ENCODE measurements around the gene NLRP6.

The NLRP6 gene

GRCh38 chr11:297051-297585, 18.9 kb downstream of the NLRP6 start:
- Histone ChIP-seq H3K36me3 (ENCODE audit: insufficient read depth) (no peaks in the 10 kb centered on the region), H4K20me1 (ENCODE audit: insufficient read depth) (no peaks in the 10 kb centered on the region), H3K4me1 (ENCODE audit: low read depth, poor library complexity, severe bottlenecking) (peaks cover 17% of the 10 kb centered on the region), H3K4me3 (IDR thresholded peaks at IDR 0.05; ENCODE audit: insufficient read depth, low read depth, low read length) (no peak overlapping the region), H3K9ac (no peak overlapping the region), H3K27ac (no peak overlapping the region), H3K79me2 (ENCODE audit: insufficient read depth, low read depth) (no peaks in the 10 kb centered on the region), H2AFZ (ENCODE audit: low read depth) (peak overlapping the region; percentile 72; the same call in 1 of the 2 replicates), H3K4me2 (peak overlapping the region; percentile 47; the same call in 1 of the 2 replicates), H3K27me3 (ENCODE audit: insufficient read depth, low read depth) (peaks cover 15% of the 10 kb centered on the region; the same call in 1 of the 2 replicates)
- TF ChIP-seq, protein P1, sequence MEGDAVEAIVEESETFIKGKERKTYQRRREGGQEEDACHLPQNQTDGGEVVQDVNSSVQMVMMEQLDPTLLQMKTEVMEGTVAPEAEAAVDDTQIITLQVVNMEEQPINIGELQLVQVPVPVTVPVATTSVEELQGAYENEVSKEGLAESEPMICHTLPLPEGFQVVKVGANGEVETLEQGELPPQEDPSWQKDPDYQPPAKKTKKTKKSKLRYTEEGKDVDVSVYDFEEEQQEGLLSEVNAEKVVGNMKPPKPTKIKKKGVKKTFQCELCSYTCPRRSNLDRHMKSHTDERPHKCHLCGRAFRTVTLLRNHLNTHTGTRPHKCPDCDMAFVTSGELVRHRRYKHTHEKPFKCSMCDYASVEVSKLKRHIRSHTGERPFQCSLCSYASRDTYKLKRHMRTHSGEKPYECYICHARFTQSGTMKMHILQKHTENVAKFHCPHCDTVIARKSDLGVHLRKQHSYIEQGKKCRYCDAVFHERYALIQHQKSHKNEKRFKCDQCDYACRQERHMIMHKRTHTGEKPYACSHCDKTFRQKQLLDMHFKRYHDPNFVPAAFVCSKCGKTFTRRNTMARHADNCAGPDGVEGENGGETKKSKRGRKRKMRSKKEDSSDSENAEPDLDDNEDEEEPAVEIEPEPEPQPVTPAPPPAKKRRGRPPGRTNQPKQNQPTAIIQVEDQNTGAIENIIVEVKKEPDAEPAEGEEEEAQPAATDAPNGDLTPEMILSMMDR (conservative IDR thresholded peaks at IDR 0.05; ENCODE audit: low read depth, low read length), result no peak

DNA sequence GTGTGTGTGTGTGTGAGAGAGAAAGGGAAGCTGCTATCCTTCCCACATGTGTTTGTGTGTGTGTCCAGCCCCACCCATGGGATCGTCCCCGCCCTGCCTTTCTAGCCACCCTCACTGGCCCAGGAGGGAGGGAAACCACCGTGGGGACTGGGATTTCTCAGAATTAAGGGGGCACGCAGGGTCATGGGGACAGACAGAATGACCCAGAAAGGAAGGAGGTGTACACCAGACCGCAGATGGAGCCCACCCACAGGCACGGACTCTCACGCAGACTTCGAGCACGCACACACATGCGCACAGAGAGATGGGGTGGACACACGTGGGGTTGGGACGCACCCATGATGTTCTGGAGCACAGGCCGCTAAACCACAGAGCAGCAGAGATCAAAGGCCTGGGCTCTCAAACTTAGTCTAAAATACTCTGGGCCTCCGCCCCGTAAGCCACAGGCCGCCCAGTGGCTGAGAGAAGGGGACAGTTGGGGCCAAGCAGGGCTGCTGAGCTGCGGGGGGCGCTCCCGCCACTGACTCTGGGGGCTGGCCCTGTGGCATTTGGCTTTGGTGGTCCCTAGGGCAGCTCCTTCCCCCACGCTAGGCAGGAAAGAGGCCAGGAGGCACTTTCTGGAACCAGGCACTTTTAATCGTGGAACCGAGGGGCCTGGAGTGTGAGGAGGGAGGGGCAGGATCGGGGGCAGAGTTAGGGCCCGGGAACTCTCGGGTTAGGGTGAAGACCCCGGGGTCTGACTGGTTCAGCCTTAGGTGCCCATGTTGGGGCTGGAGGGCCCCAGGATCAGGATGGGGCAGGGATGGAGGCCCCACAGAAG, 19.6 kb downstream of the NLRP6 start:
- no peaks in the 10 kb centered on the region for H3K36me3 ChIP-seq (ENCODE audit: insufficient read depth)
- peaks cover 17% of the 10 kb centered on the region for H3K4me1 ChIP-seq (ENCODE audit: low read depth, poor library complexity, severe bottlenecking)

DNA sequence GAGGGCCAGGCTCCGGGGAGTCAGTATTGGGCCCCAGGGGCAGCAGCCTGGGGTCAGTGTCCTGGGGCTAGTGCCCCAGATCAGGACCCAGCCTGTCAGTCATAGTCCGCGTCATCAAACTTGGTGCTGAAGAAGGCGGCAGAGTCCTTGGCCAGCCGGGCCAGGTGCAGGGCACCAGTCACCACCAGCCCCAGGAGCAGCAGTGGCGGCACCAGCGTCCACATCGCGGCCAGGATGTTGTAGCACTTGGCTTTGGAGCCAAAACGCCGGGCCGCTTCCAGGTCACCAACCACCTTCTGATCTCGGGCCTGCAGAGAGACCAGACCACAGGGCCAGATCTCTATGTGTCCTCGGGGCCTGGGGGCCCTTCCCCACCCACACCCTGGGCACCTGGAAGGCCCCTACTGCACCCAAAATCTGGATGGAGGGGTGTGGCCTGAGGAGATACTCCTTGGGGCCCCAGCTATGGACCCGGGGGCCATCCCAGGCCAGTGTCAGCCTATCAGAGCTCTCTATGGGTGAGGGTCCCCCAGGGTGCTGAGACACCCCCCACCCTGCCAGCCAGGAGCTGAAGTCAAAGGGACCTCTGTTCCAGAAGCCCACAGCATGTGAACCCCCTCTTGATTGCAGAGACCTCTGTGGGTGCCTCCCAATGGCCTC, 20.3 kb downstream of the NLRP6 start:
- Histone ChIP-seq H3K9ac (no peak overlapping the region; the same call in 1 of the 2 replicates), H2AFZ (ENCODE audit: low read depth) (no peak overlapping the region), H4K20me1 (ENCODE audit: insufficient read depth) (no peaks in the 10 kb centered on the region), H3K36me3 (ENCODE audit: insufficient read depth) (no peaks in the 10 kb centered on the region), H3K4me3 (IDR thresholded peaks at IDR 0.05; ENCODE audit: insufficient read depth, low read depth, low read length) (no peak overlapping the region), H3K27ac (no peak overlapping the region), H3K27me3 (ENCODE audit: insufficient read depth, low read depth) (peaks cover 23% of the 10 kb centered on the region; the same call in 1 of the 2 replicates), H3K4me1 (ENCODE audit: low read depth, poor library complexity, severe bottlenecking) (peaks cover 17% of the 10 kb centered on the region), H3K79me2 (ENCODE audit: insufficient read depth, low read depth) (no peaks in the 10 kb centered on the region), H3K4me2 (peak overlapping the region; percentile 47; the same call in 1 of the 2 replicates)
- TF ChIP-seq, protein P1 (conservative IDR thresholded peaks at IDR 0.05; ENCODE audit: low read depth, low read length), result no peak

More for the DNA sequence above, 19.6 kb downstream of the NLRP6 start:
- TF ChIP-seq, protein P1 (conservative IDR thresholded peaks at IDR 0.05; ENCODE audit: low read depth, low read length), result no peak
- no peaks in the 10 kb centered on the region for H3K79me2 ChIP-seq (ENCODE audit: insufficient read depth, low read depth)
- H3K9ac ChIP-seq, result peak overlapping the region; percentile 15; the same call in 1 of the 2 replicates
- H3K4me3 ChIP-seq (IDR thresholded peaks at IDR 0.05; ENCODE audit: insufficient read depth, low read depth, low read length), result no peak overlapping the region
- H3K27ac ChIP-seq, result no peak overlapping the region
- peak overlapping the region; percentile 72; the same call in 1 of the 2 replicates for H2AFZ ChIP-seq (ENCODE audit: low read depth)
- peak overlapping the region; percentile 47; the same call in 1 of the 2 replicates for H3K4me2 ChIP-seq
- H4K20me1 ChIP-seq (ENCODE audit: insufficient read depth), result no peaks in the 10 kb centered on the region
- peaks cover 19% of the 10 kb centered on the region; the same call in 1 of the 2 replicates for H3K27me3 ChIP-seq (ENCODE audit: insufficient read depth, low read depth)

- no peaks in the 10 kb centered on the region for H4K20me1 ChIP-seq (ENCODE audit: insufficient read depth)
- no peak within 1 kb of the TSS for H3K27ac ChIP-seq
- peaks cover 23% of the 10 kb centered on the region; the same call in 1 of the 2 replicates for H3K27me3 ChIP-seq (ENCODE audit: insufficient read depth, low read depth)
- peaks cover 17% of the 10 kb centered on the region for H3K4me1 ChIP-seq (ENCODE audit: low read depth, poor library complexity, severe bottlenecking)
- H2AFZ ChIP-seq (ENCODE audit: low read depth), result no peak within 1 kb of the TSS
- no peaks in the 10 kb centered on the region for H3K36me3 ChIP-seq (ENCODE audit: insufficient read depth)
- H3K4me3 ChIP-seq (IDR thresholded peaks at IDR 0.05; ENCODE audit: insufficient read depth, low read depth, low read length), result no peak within 1 kb of the TSS
- no peaks in the 10 kb centered on the region for H3K79me2 ChIP-seq (ENCODE audit: insufficient read depth, low read depth)
- H3K9ac ChIP-seq, result no peak within 1 kb of the TSS
- TF ChIP-seq, protein P1 (conservative IDR thresholded peaks at IDR 0.05; ENCODE audit: low read depth, low read length), result no peak
- H3K4me2 ChIP-seq, result no peak within 1 kb of the TSS; the same call in 1 of the 2 replicates
These were observed 21.1 kb downstream of the NLRP6 start, which contains the start of gene IFITM5 for GRCh38 chr11:299081-299891. Gene IFITM5, minus strand, starts transcription at chr11:299526. Its CDS starts 36 bp downstream, at chr11:299490.
